K562 (cell line): ENCODE results near the gene TXK. TPM values are rescaled to one million over a fixed set of nuclear protein-coding genes. Genes with fewer than 3 reads are reported as not detected.

ENCODE experiments used
- ATAC-seq: fragments of 200-7000 bp; cut with Tn5 transposase; 3 replicates; pipeline ENCODE4 v1.9.1; 2020; ENCODE audit warnings: moderate library complexity
- BruUV-seq: library from RNA; stranded (reverse); fragments of 400-500 nt; replicated peaks from 2 replicates; lab custom pipeline; 2021; lab: Mats Ljungman, UMichigan
- CTCF ChIA-PET: fragments of 300-600 bp; formaldehyde crosslinking; extraction: SDS; loops from one replicate; lab custom pipeline; 2021; ENCODE audit warnings: low intra/inter-chr PET ratio; lab: Yijun Ruan, JAX
- POLR2A ChIA-PET: fragments of 300-600, 350-650 bp; sonication (Branson Sonifier 250); formaldehyde crosslinking; extraction: SDS; loops from one replicate; lab custom pipeline; 2021; ENCODE audit warnings: antibody characterized with exemption, inconsistent platforms; lab: Yijun Ruan, JAX
- DNase-seq, 4 experiments: peaks; one replicate each; pipeline versions ENCODE4 v3.0.0 to v3.0.0-alpha.2; 2011 to 2018; ENCODE audit warnings: low spot score in 3 of 4, mixed read lengths in 3 of 4; ENCODE audit errors: extremely low read depth in 1 of 4
- FAIRE-seq: peaks from 2 replicates; lab custom pipeline; 2011; peaks lifted over from hg19 to GRCh38; lab: Jason Lieb, UNC
- H2AFZ ChIP-seq: 2 replicates; pipeline ENCODE4 v1.6.0; 2011; ENCODE audit warnings: low read depth, low read length, control low read depth, inconsistent platforms
- H3K27ac ChIP-seq: fragments of 200-600 bp; 3 replicates; pipeline ENCODE4 v1.8.0; 2011; ENCODE audit warnings: low read depth, mild to moderate bottlenecking, control low read depth, inconsistent platforms, low read length, moderate library complexity, mixed read lengths; ENCODE audit errors: extremely low read depth
- H3K27me3 ChIP-seq, 2 experiments: fragments of 300-600 bp in 1 of 2; 2 replicates in 1 of 2; 3 replicates in 1 of 2; pipeline versions ENCODE4 v1.6.0 to v1.8.0; 2011; ENCODE audit warnings: inconsistent platforms in 2 of 2, low read length in 2 of 2, mild to moderate bottlenecking in 1 of 2, mixed read lengths in 1 of 2, moderate library complexity in 1 of 2; ENCODE audit not compliant: control insufficient read depth in 2 of 2, insufficient read depth in 2 of 2
- H3K36me3 ChIP-seq: fragments of 300-600 bp; 3 replicates; pipeline ENCODE4 v1.8.0; 2011; ENCODE audit warnings: mild to moderate bottlenecking, low read length, inconsistent platforms; ENCODE audit not compliant: control insufficient read depth, insufficient read depth
- H3K4me1 ChIP-seq, 2 experiments: fragments of 200-600 bp in 1 of 2; replicated peaks in 1 of 2; 2 replicates in 1 of 2; 3 replicates in 1 of 2; pipeline versions ENCODE4 v1.5.1 to v1.8.0; 2011; ENCODE audit warnings: inconsistent platforms in 2 of 2, low read length in 2 of 2, mild to moderate bottlenecking in 1 of 2, mixed read lengths in 1 of 2, moderate library complexity in 1 of 2; ENCODE audit not compliant: control insufficient read depth in 2 of 2, insufficient read depth in 2 of 2
- H3K4me2 ChIP-seq: 2 replicates; pipeline ENCODE4 v1.6.1; 2011; ENCODE audit warnings: low read length, control low read depth, inconsistent platforms, mixed read lengths; ENCODE audit not compliant: insufficient read depth
- H3K4me3 ChIP-seq: fragments of 200-600 bp; sonication (generic), shearing (Covaris generic); 2 replicates; pipeline ENCODE4 v1.5.1; 2016; ENCODE audit warnings: control low read depth, inconsistent platforms
- H3K79me2 ChIP-seq: fragments of 200-600 bp; 3 replicates; pipeline ENCODE4 v1.8.0; 2011; ENCODE audit warnings: low read length, inconsistent platforms; ENCODE audit not compliant: control insufficient read depth, insufficient read depth
- H3K9ac ChIP-seq, 2 experiments: 2 replicates each; pipeline versions ENCODE4 v1.6.0 to v1.6.1; 2011; ENCODE audit warnings: low read depth in 2 of 2, low read length in 2 of 2, control low read depth in 1 of 2, inconsistent platforms in 1 of 2, mild to moderate bottlenecking in 1 of 2, mixed read lengths in 1 of 2; ENCODE audit not compliant: insufficient read depth in 1 of 2
- H3K9me1 ChIP-seq: one replicate; pipeline ENCODE4 v1.6.0; 2011; ENCODE audit warnings: inconsistent platforms, mild to moderate bottlenecking, low read length, moderate library complexity; ENCODE audit not compliant: control insufficient read depth, insufficient read depth
- H3K9me3 ChIP-seq: replicated peaks from 2 replicates; pipeline ENCODE4 v1.5.1; 2011; ENCODE audit warnings: low read depth, low read length, inconsistent platforms; ENCODE audit not compliant: control insufficient read depth, insufficient read depth
- H4K20me1 ChIP-seq: replicated peaks from 2 replicates; pipeline ENCODE4 v1.6.1; 2011; ENCODE audit warnings: low read length, inconsistent platforms, mixed read lengths; ENCODE audit not compliant: control insufficient read depth, insufficient read depth
- HDGF ChIP-seq: fragments of 450-650 bp; IDR thresholded peaks from 2 replicates; pipeline ENCODE4 v1.6.1; 2016
- HIVEP1 ChIP-seq: fragments of 250-450 bp; sonication (Bioruptor Pico); IDR thresholded peaks from 2 replicates; pipeline ENCODE4 v1.4.0; 2020; ENCODE audit warnings: mild to moderate bottlenecking
- TAF9B ChIP-seq: fragments of 450-650 bp; IDR thresholded peaks from 2 replicates; pipeline ENCODE4 v1.6.1; 2018; ENCODE audit warnings: mild to moderate bottlenecking; ENCODE audit not compliant: partially characterized antibody
- TEAD1 ChIP-seq, 2 experiments: fragments of 450-650 bp in 1 of 2; sonication (generic) in 1 of 2; formaldehyde crosslinking; IDR thresholded peaks; 2 replicates each; pipeline versions ENCODE4 v1.4.0 to v1.8.0; 2020 to 2022; ENCODE audit warnings: mild to moderate bottlenecking in 2 of 2, missing genetic modification reagents in 1 of 2
- TEAD2 ChIP-seq: fragments of 450-650 bp; IDR thresholded peaks from 2 replicates; pipeline ENCODE4 v1.6.1; 2016; ENCODE audit warnings: missing genetic modification characterization, control low read depth, missing compliant biosample characterization
- TEAD4 ChIP-seq, 2 experiments: sonication (generic) in 1 of 2; formaldehyde crosslinking in 1 of 2; IDR thresholded peaks; 2 replicates each; pipeline versions ENCODE4 v1.6.1 to v1.8.0; 2012 to 2022; ENCODE audit warnings: borderline replicate concordance in 1 of 2, inconsistent platforms in 1 of 2, low read length in 1 of 2, mild to moderate bottlenecking in 1 of 2, missing genetic modification reagents in 1 of 2
- ZC3H8 ChIP-seq: fragments of 450-650 bp; IDR thresholded peaks from 2 replicates; pipeline ENCODE4 v1.6.1; 2017
- ZNF324 ChIP-seq: fragments of 250-450 bp; sonication (Bioruptor Pico); IDR thresholded peaks from 2 replicates; pipeline ENCODE4 v1.4.0; 2020; ENCODE audit warnings: mild to moderate bottlenecking
- ZNF384 ChIP-seq: IDR thresholded peaks from 2 replicates; pipeline ENCODE4 v1.6.1; 2012; ENCODE audit warnings: low read depth, low read length, improper control_type of control experiment
- ZNF766 ChIP-seq: fragments of 200-800 bp; sonication (Bioruptor generic); conservative IDR thresholded peaks from 2 replicates; pipeline ENCODE4 v1.6.1; 2016; ENCODE audit warnings: missing genetic modification characterization, missing compliant biosample characterization
- WGBS: fragments of 100-300 bp; shearing (Covaris generic); methylation state at CpG from one replicate; pipeline ENCODE4 v1.1.6; 2016; ENCODE audit warnings: low coverage, mixed read lengths; ENCODE audit not compliant: insufficient coverage; ENCODE audit errors: missing lambda C conversion rate; 5-methylcytosine and 5-hydroxymethylcytosine counted together
- in situ Hi-C: fragments of 300-500 bp; cut with MboI; formaldehyde crosslinking; loops from 4 replicates; pipeline ENCODE4 v1.15.0; 2018; ENCODE audit warnings: inconsistent platforms, mixed read lengths
- intact Hi-C: fragments of 100-400 bp; cut with micrococcal nuclease; formaldehyde crosslinking; loops from 2 replicates; pipeline ENCODE4 v1.14.2; 2022
- polyA plus RNA-seq, 8 experiments: library from polyadenylated mRNA; depleted of rRNA in 4 of 8; stranded (reverse) in 5 of 8; unstranded in 3 of 8; fragments of >200 nt; fragmentation: Nextera tagmentation in 2 of 8; fragmentation: Illumina TruSeq in 1 of 8; extraction: Ambion mirVana in 2 of 8; extraction: Trizol in 1 of 8; gene quantifications; 2 replicates each; pipeline versions ENCODE4 v1.2.1 to v1.2.3, GENCODE V29; 2011 to 2014; ENCODE audit warnings: inconsistent platforms in 1 of 8, missing spikeins in 1 of 8
- total RNA-seq, 7 experiments: library from RNA; depleted of rRNA in 6 of 7; stranded (reverse); fragments of >200 nt in 6 of 7; fragmentation: Illumina TruSeq in 2 of 7; extraction: Trizol in 2 of 7; gene quantifications; 2 replicates each; pipeline versions ENCODE4 v1.2.1 to v1.2.3, GENCODE V29; 2011 to 2021; ENCODE audit warnings: low replicate concordance in 1 of 7
- TF ChIP-seq, protein P1 (sequence below), 3 experiments: IDR thresholded peaks in 2 of 3; conservative IDR thresholded peaks in 1 of 3; 2 replicates each; pipeline ENCODE4 v1.5.1; 2011 to 2012; ENCODE audit warnings: low read length in 3 of 3, mild to moderate bottlenecking in 3 of 3, control low read depth in 2 of 3, improper control_type of control experiment in 1 of 3, inconsistent platforms in 1 of 3, low read depth in 1 of 3, mixed read lengths in 1 of 3, moderate library complexity in 1 of 3; ENCODE audit not compliant: insufficient read depth in 2 of 3

The TXK gene
- total and polyA plus RNA-seq, 9 of the 15 experiments (the other 6 are each of a cell fraction or from before 2014, with no cell fraction given): 0.24 to 1.1 (median 0.45) TPM; not detected in 1

GRCh38 chr4:48102303-48102702 is 31.7 kb downstream of the TXK start:
- no peak overlapping the region for H3K27ac ChIP-seq
- no peak for FAIRE-seq
- no peaks in the 10 kb centered on the region for H4K20me1 ChIP-seq
- H3K9me3 ChIP-seq: no peaks in the 10 kb centered on the region
- ATAC-seq: peak; percentile 44; the same call in 2 of the 3 replicates
- intact Hi-C loops: no loop called here
- H3K36me3 ChIP-seq: no peaks in the 10 kb centered on the region
- BruUV-seq: no TSS peak
- H3K79me2 ChIP-seq: no peaks in the 10 kb centered on the region
- ChIA-PET POLR2A (no interaction called here), CTCF (no interaction called here)
- H3K9ac ChIP-seq: no peak overlapping the region
- no peak overlapping the region for H3K4me3 ChIP-seq
- H3K27me3 ChIP-seq: no peaks in the 10 kb centered on the region
- no peak overlapping the region for H2AFZ ChIP-seq
- no peak for DNase-seq
- no peak overlapping the region for H3K4me2 ChIP-seq
- no peaks in the 10 kb centered on the region for H3K4me1 ChIP-seq
- WGBS: 35% methylated on average over 3 of the region's 3 CpGs
- TF ChIP-seq TEAD1 (CRISPR knock-in tag; IDR thresholded peaks at IDR 0.05) (peak; percentile 75 to 84), HIVEP1 (CRISPR knock-in tag) (no peak), ZNF384 (0 out of 2 replicates have a peak, but pooled peaks have one; percentile 43), TEAD2 (tag) (peak; percentile 70; the same call in 1 of the 2 replicates), TAF9B (no peak), TEAD4 (IDR thresholded peaks at IDR 0.05; ENCODE audit: low read length) (peak; percentile 76), TEAD4 (CRISPR knock-in tag; IDR thresholded peaks at IDR 0.05; ENCODE audit: borderline replicate concordance) (no peak), HDGF (no peak), ZNF766 (CRISPR knock-in tag) (no peak), ZNF324 (CRISPR knock-in tag) (no peak), ZC3H8 (no peak)
- TF ChIP-seq, protein P1, sequence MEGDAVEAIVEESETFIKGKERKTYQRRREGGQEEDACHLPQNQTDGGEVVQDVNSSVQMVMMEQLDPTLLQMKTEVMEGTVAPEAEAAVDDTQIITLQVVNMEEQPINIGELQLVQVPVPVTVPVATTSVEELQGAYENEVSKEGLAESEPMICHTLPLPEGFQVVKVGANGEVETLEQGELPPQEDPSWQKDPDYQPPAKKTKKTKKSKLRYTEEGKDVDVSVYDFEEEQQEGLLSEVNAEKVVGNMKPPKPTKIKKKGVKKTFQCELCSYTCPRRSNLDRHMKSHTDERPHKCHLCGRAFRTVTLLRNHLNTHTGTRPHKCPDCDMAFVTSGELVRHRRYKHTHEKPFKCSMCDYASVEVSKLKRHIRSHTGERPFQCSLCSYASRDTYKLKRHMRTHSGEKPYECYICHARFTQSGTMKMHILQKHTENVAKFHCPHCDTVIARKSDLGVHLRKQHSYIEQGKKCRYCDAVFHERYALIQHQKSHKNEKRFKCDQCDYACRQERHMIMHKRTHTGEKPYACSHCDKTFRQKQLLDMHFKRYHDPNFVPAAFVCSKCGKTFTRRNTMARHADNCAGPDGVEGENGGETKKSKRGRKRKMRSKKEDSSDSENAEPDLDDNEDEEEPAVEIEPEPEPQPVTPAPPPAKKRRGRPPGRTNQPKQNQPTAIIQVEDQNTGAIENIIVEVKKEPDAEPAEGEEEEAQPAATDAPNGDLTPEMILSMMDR (IDR thresholded peaks at IDR 0.05 in 2 of 3, conservative IDR thresholded peaks at IDR 0.05 in 1 of 3; ENCODE audit: insufficient read depth in 2 of 3, low read depth in 1 of 3, low read length in 3 of 3): peak; percentile 14 to 32 (median 25); a peak in 4 of 6 replicates
- no peaks in the 10 kb centered on the region for H3K9me1 ChIP-seq
- in situ Hi-C loops: no loop called here
